Immature natural killer cell (primary cell): ENCODE results near the gene ERVV-1. TPM values are rescaled to one million over a fixed set of nuclear protein-coding genes. Genes with fewer than 3 reads are reported as not detected.
A peak's percentile ranks its signal among the peaks of the same experiment; 100 is the strongest.
"Not testable (repeated sequence)": the region's sequence is repeated elsewhere in the genome, so short reads cannot be mapped to it uniquely, and the experiment has no call there.

ENCODE experiments used
- DNase-seq, 3 donors: peaks; one replicate each; pipeline ENCODE4 v3.0.0; 2022; ENCODE audit warnings: mixed read lengths in 1 of 3
- H3K27ac Mint-ChIP-seq, 6 donors: one replicate each; pipeline ENCODE4 v1.8.0; 2020; ENCODE audit warnings: mixed read lengths in 6 of 6, mild to moderate bottlenecking in 5 of 6, inconsistent platforms in 4 of 6, moderate library complexity in 3 of 6
- H3K27me3 Mint-ChIP-seq, 3 donors: one replicate each; pipeline ENCODE4 v1.8.0; 2020 to 2021; ENCODE audit warnings: low read depth in 3 of 3, mild to moderate bottlenecking in 3 of 3, mixed read lengths in 3 of 3, moderate library complexity in 3 of 3, inconsistent platforms in 1 of 3
- H3K36me3 Mint-ChIP-seq, 3 donors: one replicate each; pipeline ENCODE4 v1.8.0; 2020; ENCODE audit warnings: mixed read lengths in 3 of 3, inconsistent platforms in 2 of 3, mild to moderate bottlenecking in 2 of 3
- H3K4me1 Mint-ChIP-seq, 2 donors: one replicate each; pipeline ENCODE4 v1.8.0; 2020; ENCODE audit warnings: inconsistent platforms in 2 of 2, mild to moderate bottlenecking in 2 of 2, mixed read lengths in 2 of 2, moderate library complexity in 1 of 2
- H3K4me3 Mint-ChIP-seq, 5 donors: one replicate each; pipeline ENCODE4 v1.8.0; 2020; ENCODE audit warnings: mild to moderate bottlenecking in 5 of 5, mixed read lengths in 5 of 5, inconsistent platforms in 3 of 5, moderate library complexity in 3 of 5
- H3K9me3 Mint-ChIP-seq, 6 donors: one replicate each; pipeline ENCODE4 v1.8.0; 2020; ENCODE audit warnings: mild to moderate bottlenecking in 6 of 6, mixed read lengths in 6 of 6, inconsistent platforms in 4 of 6, moderate library complexity in 3 of 6
- polyA plus RNA-seq, 3 donors: library from polyadenylated mRNA; unstranded; fragments of 300-500 nt; fragmentation: Illumina TruSeq; gene quantifications; one replicate each; pipeline ENCODE4 v1.2.3, GENCODE V29; 2021

The ERVV-1 gene
- polyA plus RNA-seq: not detected

GRCh38 chr19:53013621-53014020 is at the start of gene ERVV-1:
Gene ERVV-1, plus strand, starts transcription at chr19:53013921. Its CDS starts 170 bp downstream, at chr19:53014091.
- no peaks in the 10 kb centered on the region for H3K4me1 Mint-ChIP-seq
- DNase-seq: no peak
- peaks cover 0 to 4% (median 2%) of the 10 kb centered on the region in 3 donors for H3K27me3 Mint-ChIP-seq
- H3K36me3 Mint-ChIP-seq: peaks cover 0 to 5% (median 0%) of the 10 kb centered on the region in 3 donors
- H3K9me3 Mint-ChIP-seq: peaks cover 0 to 14% (median 5%) of the 10 kb centered on the region in 6 donors
- H3K4me3 Mint-ChIP-seq: no peak within 1 kb of the TSS
- no peak within 1 kb of the TSS for H3K27ac Mint-ChIP-seq

GRCh38 chr19:52967772-52968171 is 45.9 kb upstream of the ERVV-1 start:
- no peak overlapping the region for H3K4me3 Mint-ChIP-seq
- H3K9me3 Mint-ChIP-seq: peaks cover 10 to 39% (median 29%) of the 10 kb centered on the region in 6 donors
- no peak overlapping the region for H3K27ac Mint-ChIP-seq
- peaks cover 9 to 10% (median 10%) of the 10 kb centered on the region in 3 donors for H3K27me3 Mint-ChIP-seq
- DNase-seq: no peak
- peaks cover 10 to 13% of the 10 kb centered on the region in 2 donors for H3K4me1 Mint-ChIP-seq
- H3K36me3 Mint-ChIP-seq: peaks cover 25 to 39% (median 29%) of the 10 kb centered on the region in 3 donors

GRCh38 chr19:52981329-52981728 is 32.4 kb upstream of the ERVV-1 start:
- peaks cover 0 to 2% (median 2%) of the 10 kb centered on the region in 3 donors for H3K27me3 Mint-ChIP-seq
- H3K36me3 Mint-ChIP-seq: peaks cover 12 to 42% (median 29%) of the 10 kb centered on the region in 3 donors
- H3K4me1 Mint-ChIP-seq: peaks cover 0 to 12% of the 10 kb centered on the region in 2 donors
- no peak overlapping the region for H3K27ac Mint-ChIP-seq
- H3K4me3 Mint-ChIP-seq: no peak overlapping the region
- no peak for DNase-seq
- peaks cover 0 to 26% (median 19%) of the 10 kb centered on the region in 6 donors for H3K9me3 Mint-ChIP-seq

GRCh38 chr19:52983167-52983566 is 30.6 kb upstream of the ERVV-1 start:
- H3K4me3 Mint-ChIP-seq, H3K27ac Mint-ChIP-seq, DNase-seq, H3K27me3 Mint-ChIP-seq: not testable (repeated sequence)
- H3K36me3 Mint-ChIP-seq: peaks cover 25 to 53% (median 44%) of the 10 kb centered on the region in 3 donors
- H3K4me1 Mint-ChIP-seq: peaks cover 0 to 12% of the 10 kb centered on the region in 2 donors
- peaks cover 2 to 33% (median 27%) of the 10 kb centered on the region in 6 donors for H3K9me3 Mint-ChIP-seq

GRCh38 chr19:52987221-52987620 is 26.5 kb upstream of the ERVV-1 start:
- H3K9me3 Mint-ChIP-seq: peaks cover 2 to 35% (median 27%) of the 10 kb centered on the region in 6 donors
- no peak overlapping the region for H3K4me3 Mint-ChIP-seq
- peaks cover 5 to 6% of the 10 kb centered on the region in 2 donors for H3K4me1 Mint-ChIP-seq
- no peak overlapping the region for H3K27ac Mint-ChIP-seq
- peaks cover 25 to 56% (median 36%) of the 10 kb centered on the region in 3 donors for H3K36me3 Mint-ChIP-seq
- DNase-seq: no peak
- H3K27me3 Mint-ChIP-seq: peaks cover 0 to 3% (median 0%) of the 10 kb centered on the region in 3 donors

GRCh38 chr19:52988506-52988905 is 25.2 kb upstream of the ERVV-1 start:
- Mint-ChIP-seq H3K36me3 (peaks cover 25 to 52% (median 39%) of the 10 kb centered on the region in 3 donors), H3K4me3 (no peak overlapping the region), H3K27ac (no peak overlapping the region), H3K27me3 (peaks cover 0 to 3% (median 0%) of the 10 kb centered on the region in 3 donors), H3K4me1 (peaks cover 15 to 18% of the 10 kb centered on the region in 2 donors), H3K9me3 (peaks cover 2 to 37% (median 27%) of the 10 kb centered on the region in 6 donors)
- no peak for DNase-seq

- Mint-ChIP-seq H3K4me1 (peaks cover 25 to 32% of the 10 kb centered on the region in 2 donors), H3K4me3 (no peak overlapping the region), H3K27me3 (peaks cover 0 to 4% (median 3%) of the 10 kb centered on the region in 3 donors), H3K9me3 (peaks cover 2 to 18% (median 12%) of the 10 kb centered on the region in 6 donors), H3K27ac (peak overlapping the region in 1 of 6 donors; percentile 24), H3K36me3 (peaks cover 18 to 34% (median 31%) of the 10 kb centered on the region in 3 donors)
- no peak for DNase-seq
These were observed 22.8 kb upstream of the ERVV-1 start for GRCh38 chr19:52990759-52991418.

GRCh38 chr19:52991484-52991883 is 22.2 kb upstream of the ERVV-1 start:
- peak overlapping the region in 1 of 6 donors; percentile 0 for H3K27ac Mint-ChIP-seq
- H3K4me3 Mint-ChIP-seq: peak overlapping the region in 4 of 5 donors; percentile 1 to 89 (median 58)
- DNase-seq: no peak
- H3K9me3 Mint-ChIP-seq: peaks cover 0 to 12% (median 6%) of the 10 kb centered on the region in 6 donors
- H3K27me3 Mint-ChIP-seq: peaks cover 0 to 4% (median 3%) of the 10 kb centered on the region in 3 donors
- H3K36me3 Mint-ChIP-seq: peaks cover 12 to 29% (median 25%) of the 10 kb centered on the region in 3 donors
- peaks cover 25 to 32% of the 10 kb centered on the region in 2 donors for H3K4me1 Mint-ChIP-seq

GRCh38 chr19:52992109-52993004 is 21.4 kb upstream of the ERVV-1 start:
- Mint-ChIP-seq H3K4me1 (peaks cover 25 to 32% of the 10 kb centered on the region in 2 donors), H3K27me3 (peaks cover 0 to 4% (median 4%) of the 10 kb centered on the region in 3 donors), H3K9me3 (peaks cover 0 to 5% (median 2%) of the 10 kb centered on the region in 6 donors), H3K36me3 (peaks cover 3 to 20% (median 16%) of the 10 kb centered on the region in 3 donors), H3K27ac (peak overlapping the region in 4 of 6 donors; percentile 3 to 72 (median 40)), H3K4me3 (peak overlapping the region; percentile 83 to 92 (median 89))
- peak in 2 of 3 donors; percentile 2 to 10 for DNase-seq

GRCh38 chr19:52993342-52994178 is 20.2 kb upstream of the ERVV-1 start:
- Mint-ChIP-seq H3K9me3 (peaks cover 0 to 4% (median 2%) of the 10 kb centered on the region in 6 donors), H3K27ac (peak overlapping the region; percentile 7 to 84 (median 58))

GRCh38 chr19:52995711-52996110 is 18.0 kb upstream of the ERVV-1 start:
- peaks cover 0 to 5% (median 3%) of the 10 kb centered on the region in 6 donors for H3K9me3 Mint-ChIP-seq
- H3K27ac Mint-ChIP-seq: no peak overlapping the region
- H3K4me3 Mint-ChIP-seq: peak overlapping the region in 2 of 5 donors; percentile 4 to 33
- peaks cover 3 to 10% (median 8%) of the 10 kb centered on the region in 3 donors for H3K27me3 Mint-ChIP-seq
- no peak for DNase-seq
- H3K36me3 Mint-ChIP-seq: peaks cover 0 to 4% (median 0%) of the 10 kb centered on the region in 3 donors
- H3K4me1 Mint-ChIP-seq: peaks cover 25 to 32% of the 10 kb centered on the region in 2 donors

More at GRCh38 chr19:52993342-52994178, 20.2 kb upstream of the ERVV-1 start:
- H3K36me3 Mint-ChIP-seq: peaks cover 0 to 12% (median 9%) of the 10 kb centered on the region in 3 donors
- peak; percentile 76 to 82 (median 79) for DNase-seq
- peaks cover 0 to 6% (median 4%) of the 10 kb centered on the region in 3 donors for H3K27me3 Mint-ChIP-seq
- peak overlapping the region; percentile 87 to 92 (median 89) for H3K4me3 Mint-ChIP-seq
- peaks cover 25 to 32% of the 10 kb centered on the region in 2 donors for H3K4me1 Mint-ChIP-seq

GRCh38 chr19:52997975-52998374 is 15.7 kb upstream of the ERVV-1 start:
- Mint-ChIP-seq H3K4me3 (no peak overlapping the region), H3K36me3 (no peaks in the 10 kb centered on the region), H3K4me1 (peaks cover 13 to 19% of the 10 kb centered on the region in 2 donors), H3K9me3 (peaks cover 0 to 7% (median under 1%) of the 10 kb centered on the region in 6 donors), H3K27me3 (peaks cover 4 to 8% (median 8%) of the 10 kb centered on the region in 3 donors), H3K27ac (no peak overlapping the region)
- no peak for DNase-seq
